Activated CD4-positive, alpha-beta T cell treated with anti-CD3 and anti-CD28 coated beads, Interleukin-2, amount 50 U/mL, for 16 hours (primary cell): ENCODE data around the gene PHAF1.

Experiments used
- DNase-seq: peaks from one replicate; pipeline ENCODE4 v3.0.0-alpha.2; 2020

Gene PHAF1

GRCh38 chr16:67164599-67165061, 54.9 kb downstream of the PHAF1 start, which contains the start of gene HSF4:
HSF4 (plus strand) TSS chr16:67164745; CDS start chr16:67164812, 67 bp downstream.
- no peak for DNase-seq

- no peak for DNase-seq
Observed at GRCh38 chr16:67165121-67166078, 55.7 kb downstream of the PHAF1 start.

GRCh38 chr16:67166110-67166547, 56.4 kb downstream of the PHAF1 start:
- no peak for DNase-seq

- DNase-seq: no peak
Observed at GRCh38 chr16:67166598-67167168, 56.9 kb downstream of the PHAF1 start.

- no peak for DNase-seq
Observed at GRCh38 chr16:67167588-67167987, 57.8 kb downstream of the PHAF1 start.

- no peak for DNase-seq
Observed at GRCh38 chr16:67169011-67169451, 59.3 kb downstream of the PHAF1 start.

- DNase-seq: no peak
Observed at GRCh38 chr16:67169642-67170167, 60.0 kb downstream of the PHAF1 start.

GRCh38 chr16:67170168-67170948, 60.6 kb downstream of the PHAF1 start, which contains the start of gene NOL3:
NOL3 (plus strand) TSS chr16:67170538.
- peak; percentile 63 for DNase-seq

GRCh38 chr16:67170949-67171649, 61.4 kb downstream of the PHAF1 start:
- DNase-seq: no peak

GRCh38 chr16:67173323-67173722, 63.6 kb downstream of the PHAF1 start:
- no peak for DNase-seq

- DNase-seq: peak; percentile 75
Observed at GRCh38 chr16:67173808-67174705, 64.3 kb downstream of the PHAF1 start.

GRCh38 chr16:67174706-67175231, 65.0 kb downstream of the PHAF1 start:
- DNase-seq: no peak

GRCh38 chr16:67176662-67177061, 66.9 kb downstream of the PHAF1 start:
- DNase-seq: no peak

GRCh38 chr16:67177743-67178699, 68.3 kb downstream of the PHAF1 start:
- peak; percentile 51 for DNase-seq

- no peak for DNase-seq
Observed at GRCh38 chr16:67179421-67180080, 69.8 kb downstream of the PHAF1 start.

GRCh38 chr16:67180166-67180565, 70.4 kb downstream of the PHAF1 start:
- no peak for DNase-seq

- DNase-seq: no peak
Observed at GRCh38 chr16:67181346-67181745, 71.6 kb downstream of the PHAF1 start.

GRCh38 chr16:67182288-67182687, 72.5 kb downstream of the PHAF1 start:
- DNase-seq: no peak

GRCh38 chr16:67183284-67183626, 73.5 kb downstream of the PHAF1 start:
- DNase-seq: no peak
